ENCODE measurements around the gene SGIP1.

The SGIP1 gene

DNA sequence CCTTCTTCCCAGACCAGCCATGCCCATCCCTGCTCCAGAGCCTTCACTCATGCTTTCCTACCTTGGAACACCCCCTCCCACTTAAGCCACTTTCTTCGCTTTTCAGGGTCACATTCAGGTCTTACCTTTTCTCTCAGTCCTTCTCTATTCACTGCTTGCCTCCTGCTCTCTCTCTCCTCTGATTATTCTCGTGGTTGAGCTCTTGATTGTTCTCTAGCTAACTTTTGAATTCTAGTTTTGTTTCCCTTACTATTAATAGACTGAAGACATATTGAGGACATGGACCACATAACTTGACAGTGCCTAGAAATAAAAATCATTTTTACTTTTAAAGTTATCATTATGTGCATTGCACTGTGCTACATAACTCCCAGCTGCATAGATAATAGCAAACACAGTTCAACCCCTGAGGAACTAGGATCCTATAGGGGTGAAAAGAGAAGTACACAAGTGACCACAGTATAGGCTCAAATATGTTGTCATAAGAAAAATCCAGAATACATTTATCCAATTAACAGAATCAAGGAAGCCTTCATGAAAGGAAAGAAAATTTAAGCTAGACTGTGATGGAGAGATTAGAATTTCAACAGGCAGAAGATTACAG lies 245.6 kb downstream of the SGIP1 start:
- TF ChIP-seq CEBPB (IDR thresholded peaks at IDR 0.05) (no peak), EP300 (IDR thresholded peaks at IDR 0.05; ENCODE audit: borderline replicate concordance) (no peak), TEAD4 (IDR thresholded peaks at IDR 0.05) (no peak), ZBTB7A (IDR thresholded peaks at IDR 0.05; ENCODE audit: low read depth) (no peak), TAF1 (IDR thresholded peaks at IDR 0.05; ENCODE audit: low read depth) (no peak), EGR1 (IDR thresholded peaks at IDR 0.05) (no peak), FOXM1 (IDR thresholded peaks at IDR 0.05; ENCODE audit: borderline replicate concordance, low read depth) (no peak), CREB1 (IDR thresholded peaks at IDR 0.05; ENCODE audit: low read depth) (no peak), NFIC (IDR thresholded peaks at IDR 0.05) (no peak), TCF12 (IDR thresholded peaks at IDR 0.05; ENCODE audit: low read depth) (no peak), RAD21 (IDR thresholded peaks at IDR 0.05; ENCODE audit: low read depth) (no peak)
- TF ChIP-seq, protein P1, sequence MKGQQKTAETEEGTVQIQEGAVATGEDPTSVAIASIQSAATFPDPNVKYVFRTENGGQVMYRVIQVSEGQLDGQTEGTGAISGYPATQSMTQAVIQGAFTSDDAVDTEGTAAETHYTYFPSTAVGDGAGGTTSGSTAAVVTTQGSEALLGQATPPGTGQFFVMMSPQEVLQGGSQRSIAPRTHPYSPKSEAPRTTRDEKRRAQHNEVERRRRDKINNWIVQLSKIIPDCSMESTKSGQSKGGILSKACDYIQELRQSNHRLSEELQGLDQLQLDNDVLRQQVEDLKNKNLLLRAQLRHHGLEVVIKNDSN (IDR thresholded peaks at IDR 0.05) = no peak
- TF ChIP-seq, protein P2, sequence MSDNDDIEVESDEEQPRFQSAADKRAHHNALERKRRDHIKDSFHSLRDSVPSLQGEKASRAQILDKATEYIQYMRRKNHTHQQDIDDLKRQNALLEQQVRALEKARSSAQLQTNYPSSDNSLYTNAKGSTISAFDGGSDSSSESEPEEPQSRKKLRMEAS (IDR thresholded peaks at IDR 0.05) = no peak

DNA sequence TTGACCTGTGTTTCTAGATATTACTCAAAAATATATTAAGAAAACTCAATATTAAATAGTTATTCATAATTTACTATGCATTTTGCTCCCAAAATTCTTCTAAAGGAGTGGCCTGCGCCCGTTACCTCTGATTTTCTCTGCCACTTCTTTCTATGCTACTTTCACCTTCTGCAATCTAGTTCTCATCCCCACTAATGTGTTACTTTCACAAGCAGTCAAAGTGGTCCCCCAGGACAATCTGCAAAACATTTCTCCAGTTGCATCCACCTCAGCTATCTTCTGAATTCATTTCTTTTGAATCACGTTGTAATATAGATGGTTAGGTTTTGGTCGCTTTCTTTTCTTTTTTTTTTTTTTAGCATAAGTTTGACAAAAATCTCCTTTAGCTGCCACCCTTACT lies 253.7 kb downstream of the SGIP1 start:
- TF ChIP-seq NFIC (IDR thresholded peaks at IDR 0.05) (no peak), ZBTB7A (IDR thresholded peaks at IDR 0.05; ENCODE audit: low read depth) (no peak), EGR1 (IDR thresholded peaks at IDR 0.05) (no peak), CEBPB (IDR thresholded peaks at IDR 0.05) (no peak), EP300 (IDR thresholded peaks at IDR 0.05; ENCODE audit: borderline replicate concordance) (no peak), TCF12 (IDR thresholded peaks at IDR 0.05; ENCODE audit: low read depth) (no peak), TAF1 (IDR thresholded peaks at IDR 0.05; ENCODE audit: low read depth) (no peak), TEAD4 (IDR thresholded peaks at IDR 0.05) (no peak), CREB1 (IDR thresholded peaks at IDR 0.05; ENCODE audit: low read depth) (no peak), YY1 (IDR thresholded peaks at IDR 0.05; ENCODE audit: low read depth) (no peak), FOXM1 (IDR thresholded peaks at IDR 0.05; ENCODE audit: borderline replicate concordance, low read depth) (no peak), RAD21 (IDR thresholded peaks at IDR 0.05; ENCODE audit: low read depth) (no peak)
- TF ChIP-seq, protein P3, sequence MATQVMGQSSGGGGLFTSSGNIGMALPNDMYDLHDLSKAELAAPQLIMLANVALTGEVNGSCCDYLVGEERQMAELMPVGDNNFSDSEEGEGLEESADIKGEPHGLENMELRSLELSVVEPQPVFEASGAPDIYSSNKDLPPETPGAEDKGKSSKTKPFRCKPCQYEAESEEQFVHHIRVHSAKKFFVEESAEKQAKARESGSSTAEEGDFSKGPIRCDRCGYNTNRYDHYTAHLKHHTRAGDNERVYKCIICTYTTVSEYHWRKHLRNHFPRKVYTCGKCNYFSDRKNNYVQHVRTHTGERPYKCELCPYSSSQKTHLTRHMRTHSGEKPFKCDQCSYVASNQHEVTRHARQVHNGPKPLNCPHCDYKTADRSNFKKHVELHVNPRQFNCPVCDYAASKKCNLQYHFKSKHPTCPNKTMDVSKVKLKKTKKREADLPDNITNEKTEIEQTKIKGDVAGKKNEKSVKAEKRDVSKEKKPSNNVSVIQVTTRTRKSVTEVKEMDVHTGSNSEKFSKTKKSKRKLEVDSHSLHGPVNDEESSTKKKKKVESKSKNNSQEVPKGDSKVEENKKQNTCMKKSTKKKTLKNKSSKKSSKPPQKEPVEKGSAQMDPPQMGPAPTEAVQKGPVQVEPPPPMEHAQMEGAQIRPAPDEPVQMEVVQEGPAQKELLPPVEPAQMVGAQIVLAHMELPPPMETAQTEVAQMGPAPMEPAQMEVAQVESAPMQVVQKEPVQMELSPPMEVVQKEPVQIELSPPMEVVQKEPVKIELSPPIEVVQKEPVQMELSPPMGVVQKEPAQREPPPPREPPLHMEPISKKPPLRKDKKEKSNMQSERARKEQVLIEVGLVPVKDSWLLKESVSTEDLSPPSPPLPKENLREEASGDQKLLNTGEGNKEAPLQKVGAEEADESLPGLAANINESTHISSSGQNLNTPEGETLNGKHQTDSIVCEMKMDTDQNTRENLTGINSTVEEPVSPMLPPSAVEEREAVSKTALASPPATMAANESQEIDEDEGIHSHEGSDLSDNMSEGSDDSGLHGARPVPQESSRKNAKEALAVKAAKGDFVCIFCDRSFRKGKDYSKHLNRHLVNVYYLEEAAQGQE (IDR thresholded peaks at IDR 0.05; ENCODE audit: low read depth) = no peak
- TF ChIP-seq, protein P2 (IDR thresholded peaks at IDR 0.05) = no peak
- TF ChIP-seq, protein P1 (IDR thresholded peaks at IDR 0.05) = no peak

DNA sequence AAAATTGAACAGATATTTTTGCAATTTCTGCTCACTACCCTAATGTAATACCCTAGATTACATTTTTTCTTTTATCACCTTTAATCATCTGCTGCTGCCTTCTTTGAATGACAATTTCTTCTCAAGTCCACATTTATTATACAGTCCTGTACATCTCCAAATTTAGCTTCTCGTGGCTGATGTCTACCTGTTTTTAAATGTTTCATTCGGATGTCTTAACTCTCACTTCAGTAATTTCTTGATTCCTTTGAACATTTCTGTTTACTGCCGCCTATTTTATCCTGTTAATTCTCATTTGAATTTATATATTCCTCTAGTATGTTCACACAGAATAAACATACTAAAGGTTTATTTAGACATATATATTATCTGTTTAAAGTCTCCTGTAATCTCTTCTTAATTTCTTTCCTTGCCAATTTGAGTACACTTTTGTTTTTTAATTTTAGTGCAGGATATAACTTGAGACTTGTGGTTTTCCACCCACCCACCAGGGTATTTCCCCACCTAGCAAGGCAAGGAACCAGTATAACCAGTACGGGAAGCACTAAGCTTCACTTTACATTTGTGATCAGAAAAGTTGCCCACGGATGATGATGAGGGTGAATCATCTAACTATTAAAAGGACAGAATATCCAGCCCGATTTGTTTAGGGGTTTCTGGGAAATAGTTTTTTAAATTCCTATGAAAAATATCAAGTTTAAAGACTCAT lies 254.4 kb downstream of the SGIP1 start:
- no peak for TF ChIP-seq CEBPB (IDR thresholded peaks at IDR 0.05)
- TF ChIP-seq RAD21 (IDR thresholded peaks at IDR 0.05; ENCODE audit: low read depth) = no peak
- TF ChIP-seq, protein P1 (IDR thresholded peaks at IDR 0.05) = no peak
- no peak for TF ChIP-seq TCF12 (IDR thresholded peaks at IDR 0.05; ENCODE audit: low read depth)
- TF ChIP-seq EP300 (IDR thresholded peaks at IDR 0.05; ENCODE audit: borderline replicate concordance) = no peak
- TF ChIP-seq, protein P3 (IDR thresholded peaks at IDR 0.05; ENCODE audit: low read depth) = no peak
- TF ChIP-seq ZBTB7A (IDR thresholded peaks at IDR 0.05; ENCODE audit: low read depth) = no peak

DNA sequence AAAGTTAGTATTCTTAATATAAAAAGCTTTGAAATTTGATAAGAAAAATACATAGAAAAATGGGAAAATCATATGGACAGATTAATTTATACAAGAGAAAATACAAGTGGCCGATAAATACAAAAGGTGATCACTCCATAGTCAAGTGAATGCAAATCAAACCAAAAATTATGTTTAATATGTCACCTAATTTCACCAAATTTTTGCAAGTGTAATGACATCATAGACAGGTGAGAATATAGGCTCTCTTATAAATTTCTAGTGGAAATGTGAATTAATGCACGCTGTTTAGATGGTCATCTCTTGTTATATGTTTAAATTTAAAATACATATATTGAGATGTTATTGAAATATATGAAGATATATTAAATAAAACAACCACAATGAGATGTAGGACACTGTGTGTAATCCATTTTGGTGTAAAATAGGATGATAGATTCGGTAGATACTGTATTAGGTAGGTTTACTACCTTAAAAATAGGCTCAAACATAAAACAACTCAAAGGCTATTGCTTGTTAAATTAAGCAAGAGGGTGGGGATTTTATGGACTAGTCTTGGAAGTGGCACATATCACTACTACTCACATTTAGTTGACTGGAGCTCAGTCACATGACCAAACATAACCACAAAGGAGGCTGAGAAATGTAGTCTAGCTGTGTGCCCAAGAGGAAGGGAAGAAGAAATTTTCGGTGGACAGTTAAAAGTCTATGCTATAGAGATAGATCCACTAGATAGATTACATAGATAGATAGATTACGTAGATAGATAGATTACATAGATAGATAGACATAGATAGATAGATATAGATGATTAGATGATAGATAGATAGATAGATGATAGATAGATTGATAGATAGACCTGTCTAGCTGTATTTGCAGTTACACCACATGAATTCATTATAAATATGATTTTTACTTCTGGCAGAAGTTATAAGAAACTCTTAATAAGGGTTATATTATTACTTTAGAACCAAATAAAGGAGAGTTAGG lies 258.0 kb downstream of the SGIP1 start:
- TF ChIP-seq, protein P3 (IDR thresholded peaks at IDR 0.05; ENCODE audit: low read depth) = no peak
- TF ChIP-seq, protein P1 (IDR thresholded peaks at IDR 0.05) = 0 out of 2 replicates have a peak, but pooled peaks have one; percentile 28
